Measurements from ENCODE around the gene TRPV4. TPM values are rescaled to one million over a fixed set of nuclear protein-coding genes. Genes with fewer than 3 reads are reported as not detected.
A peak's percentile ranks its signal among the peaks of the same experiment; 100 is the strongest.

The TRPV4 gene
- total RNA-seq, 6 experiments from 2014 or later = 5.3 to 10.3 (median 6.7) TPM

- ATAC-seq = peak; percentile 69 to 81 (median 77)
- intact Hi-C loops (cut with DNase I) = loop anchor here (5.0 to 10.0 kb wide), 4 partner anchors 176 to 339 kb away; no protein-coding TSS in a partner anchor
- Histone ChIP-seq H3K4me3 (no peak overlapping the region), H3K36me3 (no peaks in the 10 kb centered on the region), H3K27ac (no peak overlapping the region), H3K9me3 (no peaks in the 10 kb centered on the region), H3K27me3 (no peaks in the 10 kb centered on the region), H3K4me1 (peaks cover 0 to 14% (median 4%) of the 10 kb centered on the region in 4 donors)
- WGBS (ENCODE audit: insufficient coverage, low coverage, low lambda C conversion rate, missing lambda C conversion rate) = 17% methylated on average over 19 of the region's 21 CpGs
- DNase-seq = peak; percentile 48 to 70 (median 67)
- TF ChIP-seq, protein P1, sequence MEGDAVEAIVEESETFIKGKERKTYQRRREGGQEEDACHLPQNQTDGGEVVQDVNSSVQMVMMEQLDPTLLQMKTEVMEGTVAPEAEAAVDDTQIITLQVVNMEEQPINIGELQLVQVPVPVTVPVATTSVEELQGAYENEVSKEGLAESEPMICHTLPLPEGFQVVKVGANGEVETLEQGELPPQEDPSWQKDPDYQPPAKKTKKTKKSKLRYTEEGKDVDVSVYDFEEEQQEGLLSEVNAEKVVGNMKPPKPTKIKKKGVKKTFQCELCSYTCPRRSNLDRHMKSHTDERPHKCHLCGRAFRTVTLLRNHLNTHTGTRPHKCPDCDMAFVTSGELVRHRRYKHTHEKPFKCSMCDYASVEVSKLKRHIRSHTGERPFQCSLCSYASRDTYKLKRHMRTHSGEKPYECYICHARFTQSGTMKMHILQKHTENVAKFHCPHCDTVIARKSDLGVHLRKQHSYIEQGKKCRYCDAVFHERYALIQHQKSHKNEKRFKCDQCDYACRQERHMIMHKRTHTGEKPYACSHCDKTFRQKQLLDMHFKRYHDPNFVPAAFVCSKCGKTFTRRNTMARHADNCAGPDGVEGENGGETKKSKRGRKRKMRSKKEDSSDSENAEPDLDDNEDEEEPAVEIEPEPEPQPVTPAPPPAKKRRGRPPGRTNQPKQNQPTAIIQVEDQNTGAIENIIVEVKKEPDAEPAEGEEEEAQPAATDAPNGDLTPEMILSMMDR (IDR thresholded peaks at IDR 0.05) = no peak
- TF ChIP-seq POLR2A (IDR thresholded peaks at IDR 0.05) = no peak
Measured at GRCh38 chr12:109773384-109774011, 59.7 kb downstream of the TRPV4 start.

DNA sequence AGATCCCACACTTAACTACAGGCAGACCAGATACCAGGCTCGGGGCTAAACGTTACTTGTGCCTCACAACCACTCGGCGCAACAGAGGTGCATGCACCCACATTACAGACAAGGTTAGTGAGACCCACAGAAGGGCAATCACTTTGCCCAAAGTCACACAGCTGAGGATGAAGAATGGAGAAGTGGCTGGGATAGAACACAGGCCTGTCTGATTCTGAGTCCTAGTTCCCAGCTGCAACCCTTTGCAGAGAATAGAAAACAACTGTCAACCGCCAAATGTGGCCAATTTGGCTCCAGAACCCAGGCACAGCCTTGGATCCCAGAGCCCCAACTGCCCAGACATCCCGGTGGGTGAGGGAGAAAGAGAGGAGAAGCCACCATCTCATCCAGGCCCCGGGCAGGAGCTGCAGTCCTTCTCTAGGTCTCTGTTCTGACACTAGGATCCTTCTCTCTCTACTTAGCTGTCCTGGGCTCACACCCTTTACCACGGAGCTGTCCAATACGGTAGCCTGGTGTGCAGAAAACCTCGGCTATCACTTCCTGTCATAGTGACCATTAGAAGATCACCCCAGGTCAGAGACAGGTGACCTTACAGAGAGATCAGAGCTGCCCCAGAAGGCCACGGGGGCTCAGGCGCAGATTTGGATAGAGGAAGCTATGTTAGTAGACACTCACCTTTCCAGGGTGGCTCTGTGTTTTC is 60.4 kb downstream of the TRPV4 start:
- Histone ChIP-seq H3K9me3 (no peaks in the 10 kb centered on the region), H3K36me3 (no peaks in the 10 kb centered on the region), H3K27me3 (no peaks in the 10 kb centered on the region), H3K4me3 (no peak overlapping the region), H3K4me1 (peaks cover 0 to 14% (median 4%) of the 10 kb centered on the region in 4 donors), H3K27ac (no peak overlapping the region)
- peak; percentile 14 to 32 (median 26) for ATAC-seq
- intact Hi-C loops (cut with DNase I) = loop anchor here (5.0 to 10.0 kb wide), 4 partner anchors 175 to 338 kb away; no protein-coding TSS in a partner anchor
- DNase-seq = peak in 2 of 3 donors; percentile 25 to 35
- 36% methylated on average over 8 of the region's 12 CpGs for WGBS (ENCODE audit: insufficient coverage, low coverage, low lambda C conversion rate, missing lambda C conversion rate)
- TF ChIP-seq, protein P1 (IDR thresholded peaks at IDR 0.05) = no peak
- no peak for TF ChIP-seq POLR2A (IDR thresholded peaks at IDR 0.05)

DNA sequence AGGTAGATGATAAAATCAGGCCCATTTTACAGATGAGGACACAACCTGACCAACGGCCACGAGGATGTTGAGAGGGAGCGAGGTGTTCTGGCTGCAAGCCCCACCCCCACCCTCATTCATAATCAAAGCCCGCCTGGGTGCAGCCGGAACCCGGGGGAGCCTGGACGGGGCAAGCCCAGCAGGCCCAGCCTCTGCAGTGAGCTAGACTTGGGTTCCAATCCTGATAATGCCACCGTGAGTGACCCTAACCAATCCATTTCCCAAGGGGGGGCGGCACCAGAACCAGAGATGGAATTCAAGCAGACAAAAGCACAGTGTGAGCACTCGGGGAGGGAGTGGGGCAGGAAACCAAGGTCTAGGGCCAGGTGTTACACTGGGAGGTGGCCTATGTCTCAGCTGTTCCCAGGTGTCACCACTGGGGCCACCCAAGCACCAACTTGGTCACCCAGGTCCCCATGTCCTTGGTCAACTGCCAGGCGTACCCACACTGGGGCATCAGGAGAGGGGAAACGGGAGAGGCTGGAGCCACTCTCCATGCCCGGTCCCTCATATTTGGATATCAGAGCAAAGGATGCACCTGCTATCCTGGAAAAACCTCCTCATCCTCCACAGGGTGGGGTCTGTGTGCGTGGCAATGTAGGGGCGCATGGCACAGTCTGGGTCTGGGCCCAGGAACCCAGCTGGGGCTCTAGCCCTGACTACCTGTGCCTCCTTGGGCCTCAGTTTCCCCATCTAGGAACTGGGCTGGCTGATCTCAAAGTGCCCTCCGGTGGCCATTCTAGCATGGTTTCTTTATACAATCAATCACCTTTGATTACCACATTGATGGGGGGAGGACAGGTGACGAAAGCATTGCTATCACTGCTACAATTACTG is 61.2 kb downstream of the TRPV4 start:
- 59% methylated on average over 4 of the region's 17 CpGs for WGBS (ENCODE audit: insufficient coverage, low coverage, low lambda C conversion rate, missing lambda C conversion rate)
- TF ChIP-seq, protein P1 (IDR thresholded peaks at IDR 0.05) = peak in 3 of 4 donors; percentile 12 to 27 (median 19)
- TF ChIP-seq POLR2A (IDR thresholded peaks at IDR 0.05) = no peak
- H3K4me1 ChIP-seq = peaks cover 0 to 14% (median 4%) of the 10 kb centered on the region in 4 donors
- no peak overlapping the region for H3K27ac ChIP-seq
- no peaks in the 10 kb centered on the region for H3K27me3 ChIP-seq
- ATAC-seq = no peak
- DNase-seq = peak in 2 of 3 donors; percentile 42 to 45
- no peak overlapping the region for H3K4me3 ChIP-seq
- no peaks in the 10 kb centered on the region for H3K9me3 ChIP-seq
- H3K36me3 ChIP-seq = no peaks in the 10 kb centered on the region
- intact Hi-C loops (cut with DNase I) = loop anchor here (5.0 to 10.0 kb wide), 4 partner anchors 175 to 337 kb away; no protein-coding TSS in a partner anchor
